ENCODE data around the gene COX18. TPM values are rescaled to one million over a fixed set of nuclear protein-coding genes. Genes with fewer than 3 reads are reported as not detected.

The COX18 gene
- total and polyA plus RNA-seq, 10 donors = 8.9 to 28.3 (median 13.8) TPM

DNA sequence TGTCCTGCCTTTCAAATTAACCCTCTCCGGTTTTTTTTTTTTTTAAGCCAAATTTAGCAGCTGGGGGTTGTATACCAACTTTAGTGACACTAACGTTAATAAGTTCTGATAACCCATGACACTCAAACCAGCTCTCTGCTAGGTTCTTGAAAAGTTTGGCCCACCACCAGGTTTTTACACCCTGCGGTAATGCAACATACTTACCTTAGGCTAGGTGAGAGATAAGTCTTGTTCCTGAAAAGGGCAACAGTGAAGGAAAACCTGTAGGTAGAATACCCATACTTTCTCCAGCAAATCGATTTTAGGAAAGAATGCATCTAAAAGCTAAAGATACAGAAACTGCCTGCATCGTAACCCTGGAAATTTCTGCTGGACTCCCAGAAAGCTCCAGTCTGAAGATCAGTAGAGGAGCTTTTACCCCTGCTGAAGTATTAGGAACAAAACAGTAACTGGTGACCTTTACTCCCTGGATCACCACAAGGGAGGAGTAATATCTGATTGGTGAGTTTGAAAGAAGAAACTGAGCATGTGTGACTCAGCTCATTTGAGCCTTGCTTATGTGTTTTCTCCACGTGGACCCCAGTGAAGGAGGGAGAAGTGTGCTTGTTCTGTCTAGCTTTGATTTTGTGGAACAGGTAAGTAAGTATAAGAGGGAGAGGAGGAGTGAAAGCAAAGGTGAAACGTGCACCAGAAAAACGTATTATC, 34.4 kb upstream of the COX18 start:
- Histone ChIP-seq H3K9me3 (no peaks in the 10 kb centered on the region), H3K36me3 (peaks cover 0 to 93% (median 43%) of the 10 kb centered on the region in 6 donors), H3K4me1 (peaks cover 0 to 6% (median 0%) of the 10 kb centered on the region in 6 donors), H3K27ac (no peak overlapping the region), H3K4me3 (no peak overlapping the region), H3K27me3 (replicated peaks in 1 of 7) (no peaks in the 10 kb centered on the region)
- WGBS, 5 donors = 85 to 91% (median 88%) methylated on average over 8 of the region's 8 CpGs
- DNase-seq = no peak
- intact Hi-C loops (cut with DNase I; ENCODE audit: low total_unique reads) = no loop called here
- TF ChIP-seq CTCF (IDR thresholded peaks at IDR 0.05 in 8 of 11, conservative IDR thresholded peaks at IDR 0.05 in 3 of 11) (no peak), POLR2A (IDR thresholded peaks at IDR 0.05) (no peak), POLR2AphosphoS5 (IDR thresholded peaks at IDR 0.05) (no peak)

GRCh38 chr4:73099143-73099542, 29.6 kb upstream of the COX18 start:
- Histone ChIP-seq H3K27ac (peak overlapping the region in 5 of 8 donors; percentile 18 to 60 (median 51)), H3K36me3 (peaks cover 0 to 94% (median 58%) of the 10 kb centered on the region in 6 donors), H3K27me3 (replicated peaks in 1 of 7) (no peaks in the 10 kb centered on the region), H3K4me1 (peaks cover 0 to 6% (median 0%) of the 10 kb centered on the region in 6 donors), H3K9me3 (no peaks in the 10 kb centered on the region), H3K4me3 (no peak overlapping the region)
- 74 to 91% (median 84%) methylated on average over 7 of the region's 7 CpGs for WGBS, 5 donors
- intact Hi-C loops (cut with DNase I; ENCODE audit: low total_unique reads) = no loop called here
- no peak for TF ChIP-seq POLR2A (IDR thresholded peaks at IDR 0.05)
- no peak for TF ChIP-seq CTCF (IDR thresholded peaks at IDR 0.05 in 8 of 11, conservative IDR thresholded peaks at IDR 0.05 in 3 of 11)
- no peak for TF ChIP-seq POLR2AphosphoS5 (IDR thresholded peaks at IDR 0.05)
- DNase-seq = no peak

- no peaks in the 10 kb centered on the region for H3K9me3 ChIP-seq
- TF ChIP-seq POLR2AphosphoS5 (IDR thresholded peaks at IDR 0.05) (no peak), POLR2A (IDR thresholded peaks at IDR 0.05) (no peak), CTCF (IDR thresholded peaks at IDR 0.05 in 8 of 11, conservative IDR thresholded peaks at IDR 0.05 in 3 of 11) (no peak)
- 72 to 80% (median 75%) methylated on average over 7 of the region's 7 CpGs for WGBS, 5 donors
- no peak for DNase-seq
- H3K4me3 ChIP-seq = no peak overlapping the region
- peaks cover 0 to 6% (median 0%) of the 10 kb centered on the region in 6 donors for H3K4me1 ChIP-seq
- intact Hi-C loops (cut with DNase I; ENCODE audit: low total_unique reads) = no loop called here
- peak overlapping the region in 5 of 8 donors; percentile 30 to 60 (median 51) for H3K27ac ChIP-seq
- H3K27me3 ChIP-seq (replicated peaks in 1 of 7) = no peaks in the 10 kb centered on the region
- H3K36me3 ChIP-seq = peaks cover 0 to 94% (median 62%) of the 10 kb centered on the region in 6 donors
Measured at GRCh38 chr4:73098713-73099112, 29.2 kb upstream of the COX18 start.

DNA sequence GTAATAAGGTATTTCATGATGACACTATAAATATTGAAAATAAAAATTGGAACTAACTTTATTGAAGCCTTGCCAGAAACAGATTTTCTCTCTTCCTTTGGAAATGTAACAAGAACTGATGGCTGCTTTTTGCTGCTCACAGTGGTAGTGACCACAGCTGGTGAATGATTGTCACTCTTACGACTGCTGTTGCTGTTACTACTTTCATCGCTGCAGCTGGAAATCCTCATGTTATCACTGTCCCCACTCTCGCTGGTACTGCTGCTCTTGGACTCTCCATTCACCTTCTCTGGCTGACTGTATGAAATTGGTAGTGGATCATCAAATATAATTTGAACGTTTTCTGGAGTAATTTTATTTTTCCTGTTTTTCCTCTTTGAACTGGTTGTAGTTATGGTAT, 28.5 kb upstream of the COX18 start:
- Histone ChIP-seq H3K9me3 (no peaks in the 10 kb centered on the region), H3K27ac (peak overlapping the region in 2 of 8 donors; percentile 51 to 60), H3K27me3 (replicated peaks in 1 of 7) (no peaks in the 10 kb centered on the region), H3K4me3 (no peak overlapping the region), H3K4me1 (peaks cover 0 to 6% (median 0%) of the 10 kb centered on the region in 6 donors), H3K36me3 (peaks cover 0 to 99% (median 69%) of the 10 kb centered on the region in 6 donors)
- TF ChIP-seq POLR2AphosphoS5 (IDR thresholded peaks at IDR 0.05) = no peak
- TF ChIP-seq POLR2A (IDR thresholded peaks at IDR 0.05) = no peak
- TF ChIP-seq CTCF (IDR thresholded peaks at IDR 0.05 in 8 of 11, conservative IDR thresholded peaks at IDR 0.05 in 3 of 11) = no peak
- DNase-seq = no peak
- intact Hi-C loops (cut with DNase I; ENCODE audit: low total_unique reads) = no loop called here
- WGBS, 5 donors = 87 to 95% (median 91%) methylated on average over 4 of the region's 4 CpGs

Data from spleen (tissue), 11 donors.